GM10266 (cell line): Measurements from ENCODE around the gene RARB.

Experiments
- DNase-seq: peaks from one replicate; pipeline ENCODE4 v3.0.0; 2012; ENCODE audit errors: extremely low spot score
- TF ChIP-seq, protein P1 (sequence below): IDR thresholded peaks from 2 replicates; pipeline ENCODE4 v1.5.1; 2012; ENCODE audit warnings: mild to moderate bottlenecking, low read depth; ENCODE audit not compliant: control insufficient read depth, insufficient read depth; ENCODE audit errors: missing control alignments

Gene RARB

DNA sequence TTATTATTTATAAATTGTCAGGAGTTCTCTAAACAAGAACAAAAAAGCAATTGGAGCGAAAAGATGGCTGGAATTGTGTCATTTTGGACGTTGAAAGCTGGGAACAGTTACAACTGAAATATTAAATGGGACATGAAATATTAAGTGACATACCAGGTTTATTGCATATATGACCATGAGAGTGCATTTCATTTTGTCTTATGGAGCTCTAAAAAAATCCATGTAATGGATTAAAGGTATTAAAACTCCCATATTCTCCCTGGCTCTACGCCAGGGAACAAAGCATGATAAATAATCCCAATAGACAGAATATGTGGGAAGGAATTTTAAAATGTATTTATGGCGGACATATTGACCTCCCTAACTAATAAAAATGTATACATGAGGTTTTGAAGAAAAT lies 17.7 kb downstream of the RARB start:
- TF ChIP-seq, protein P1, sequence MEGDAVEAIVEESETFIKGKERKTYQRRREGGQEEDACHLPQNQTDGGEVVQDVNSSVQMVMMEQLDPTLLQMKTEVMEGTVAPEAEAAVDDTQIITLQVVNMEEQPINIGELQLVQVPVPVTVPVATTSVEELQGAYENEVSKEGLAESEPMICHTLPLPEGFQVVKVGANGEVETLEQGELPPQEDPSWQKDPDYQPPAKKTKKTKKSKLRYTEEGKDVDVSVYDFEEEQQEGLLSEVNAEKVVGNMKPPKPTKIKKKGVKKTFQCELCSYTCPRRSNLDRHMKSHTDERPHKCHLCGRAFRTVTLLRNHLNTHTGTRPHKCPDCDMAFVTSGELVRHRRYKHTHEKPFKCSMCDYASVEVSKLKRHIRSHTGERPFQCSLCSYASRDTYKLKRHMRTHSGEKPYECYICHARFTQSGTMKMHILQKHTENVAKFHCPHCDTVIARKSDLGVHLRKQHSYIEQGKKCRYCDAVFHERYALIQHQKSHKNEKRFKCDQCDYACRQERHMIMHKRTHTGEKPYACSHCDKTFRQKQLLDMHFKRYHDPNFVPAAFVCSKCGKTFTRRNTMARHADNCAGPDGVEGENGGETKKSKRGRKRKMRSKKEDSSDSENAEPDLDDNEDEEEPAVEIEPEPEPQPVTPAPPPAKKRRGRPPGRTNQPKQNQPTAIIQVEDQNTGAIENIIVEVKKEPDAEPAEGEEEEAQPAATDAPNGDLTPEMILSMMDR, result no peak
- DNase-seq, result no peak

DNA sequence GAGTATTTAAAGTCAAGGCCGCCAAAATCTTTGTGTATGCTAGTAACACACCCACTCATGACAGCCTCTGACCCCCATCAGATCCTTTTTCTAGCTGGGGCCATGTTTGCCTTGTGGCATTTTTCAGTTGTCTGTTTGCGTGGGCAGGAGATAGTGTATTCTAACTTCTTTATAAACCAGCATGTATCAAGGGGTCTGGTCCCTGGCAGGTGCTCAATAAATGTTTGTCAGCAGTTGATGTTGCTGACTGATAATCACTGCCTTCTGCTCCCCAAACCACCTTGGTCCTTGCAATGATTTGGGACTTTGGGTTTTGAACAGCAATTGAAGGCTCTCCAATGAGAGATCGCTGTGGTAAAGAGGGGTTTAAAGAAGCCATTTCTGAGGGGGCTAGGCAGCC lies 19.2 kb downstream of the RARB start:
- DNase-seq, result no peak
- TF ChIP-seq, protein P1, result no peak

DNA sequence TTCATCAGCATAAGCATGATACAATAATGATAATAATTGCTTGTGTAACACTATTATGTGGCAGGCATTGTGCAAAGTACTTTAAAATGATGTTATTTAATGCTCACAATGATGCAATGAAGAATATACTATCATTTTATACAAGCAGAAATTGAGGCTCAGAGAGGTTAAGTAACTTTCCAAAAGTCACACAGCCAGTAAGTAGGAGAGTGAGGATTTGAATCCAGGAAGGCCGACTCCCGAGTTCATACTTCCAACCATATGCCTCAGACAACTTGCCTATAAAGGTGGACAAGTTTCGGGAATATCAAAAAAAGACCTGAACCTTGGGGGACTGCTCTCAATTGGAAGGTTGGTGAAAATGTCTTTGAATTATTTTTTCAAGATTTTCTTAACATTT lies 19.9 kb downstream of the RARB start:
- DNase-seq, result no peak
- TF ChIP-seq, protein P1, result no peak

DNA sequence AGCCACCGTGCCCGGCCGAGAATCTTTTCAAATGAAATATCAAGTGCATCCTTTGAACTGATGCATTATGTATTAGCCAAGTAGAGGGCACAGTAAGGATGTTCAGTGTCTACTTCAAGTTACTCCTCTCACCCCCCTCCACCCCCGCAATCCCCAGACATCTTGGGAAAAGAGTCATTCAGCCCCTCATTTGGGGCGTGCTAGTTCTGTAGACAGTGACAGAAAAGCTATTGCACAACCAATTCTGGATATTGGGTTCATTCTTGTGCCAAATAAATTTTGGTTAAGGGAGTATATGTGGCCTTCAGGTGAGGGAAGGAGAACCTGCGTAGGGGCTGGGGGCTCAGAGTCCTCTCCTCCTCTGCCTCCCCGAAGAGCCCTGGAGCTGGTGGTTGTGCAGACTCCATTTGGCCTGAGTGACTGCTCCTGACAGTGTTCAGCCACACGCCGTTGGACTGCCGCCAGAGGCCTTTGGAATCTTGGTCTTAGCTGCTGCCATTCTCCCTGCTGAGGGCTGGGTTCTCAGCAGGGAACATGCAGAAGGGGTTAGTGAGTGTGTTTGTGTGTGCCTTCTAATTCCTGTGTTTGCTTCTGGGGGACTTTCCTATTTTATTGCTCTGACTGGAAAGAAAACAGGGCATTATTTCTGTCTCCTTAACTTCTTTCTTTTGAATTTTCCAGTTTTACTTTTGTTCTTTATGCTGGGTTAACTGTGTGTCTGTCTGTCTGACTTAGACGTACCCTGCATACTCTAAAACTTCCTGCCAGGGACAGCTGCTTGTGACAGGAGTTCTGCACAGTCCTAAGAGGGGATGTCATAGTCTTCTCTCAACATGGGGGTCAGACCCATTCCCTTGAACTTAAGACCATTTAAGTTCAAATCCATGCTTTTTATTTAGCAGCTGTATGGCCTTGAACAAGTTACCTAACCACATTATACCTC lies 21.0 kb downstream of the RARB start:
- no peak for DNase-seq
- TF ChIP-seq, protein P1, result no peak

DNA sequence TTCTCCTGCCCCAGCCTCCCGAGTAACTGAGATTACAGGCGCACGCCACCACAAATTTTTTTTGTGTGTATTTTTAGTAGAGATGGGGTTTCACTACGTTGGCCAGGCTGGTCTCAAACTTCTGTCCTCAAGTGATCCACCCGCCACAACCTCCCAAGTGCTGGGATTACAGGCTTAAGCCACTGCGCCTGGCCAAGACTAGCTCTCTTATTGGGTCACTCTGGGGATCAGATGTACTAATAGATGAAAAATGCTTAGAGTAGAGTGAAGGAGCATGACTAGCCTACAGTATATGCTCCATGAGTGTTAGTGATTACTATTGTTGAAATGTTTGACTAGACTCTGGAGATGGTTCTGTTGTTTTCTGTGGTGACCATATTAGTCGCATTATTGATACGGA lies 21.8 kb downstream of the RARB start:
- TF ChIP-seq, protein P1, result no peak
- no peak for DNase-seq

DNA sequence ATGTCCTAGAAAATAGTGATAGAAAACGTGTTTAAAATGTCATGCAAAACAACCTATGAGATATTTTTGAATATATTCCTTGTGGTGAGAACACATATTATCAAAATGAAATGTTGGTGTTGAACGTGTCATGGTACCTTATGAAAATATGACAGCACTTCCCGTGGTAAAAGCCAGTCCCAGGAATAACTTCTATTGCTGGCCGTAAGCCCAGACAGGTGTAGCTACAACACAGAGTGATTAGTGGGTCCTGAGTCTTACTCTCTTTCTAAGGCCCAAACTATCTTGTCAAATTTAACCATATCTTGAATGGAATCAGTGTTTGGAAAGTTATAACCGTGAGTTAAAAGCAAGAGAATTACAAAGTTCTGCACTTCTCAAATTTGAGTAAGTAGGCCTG lies 24.1 kb downstream of the RARB start:
- no peak for DNase-seq
- TF ChIP-seq, protein P1, result no peak

DNA sequence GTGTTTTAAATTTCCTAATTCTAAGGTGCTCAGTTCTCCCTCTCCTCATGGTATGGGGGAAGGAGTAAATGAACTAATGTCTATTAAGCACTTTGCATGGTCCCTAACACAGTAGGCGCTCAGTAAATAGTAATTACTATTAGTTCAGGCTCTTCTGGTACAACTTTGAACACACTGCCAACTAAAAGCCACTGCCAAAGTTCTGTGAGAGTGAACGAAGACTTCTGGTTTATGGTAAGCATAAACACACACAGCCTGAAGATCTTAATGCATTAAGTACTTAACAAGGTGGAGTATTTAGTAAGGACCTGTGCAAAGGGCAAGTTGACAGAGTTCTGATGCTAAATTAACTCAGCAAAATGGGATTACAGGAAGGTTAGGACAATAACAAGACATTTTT lies 24.7 kb downstream of the RARB start:
- TF ChIP-seq, protein P1, result no peak
- no peak for DNase-seq
